Measurements from ENCODE around the gene NACAD.

Gene NACAD

GRCh38 chr7:45088146-45088701 is 545 bp downstream of the NACAD start:
- H3K4me3 ChIP-seq (ENCODE audit: low read depth, low read length), result no peak overlapping the region
- no peak for TF ChIP-seq CTCF (IDR thresholded peaks at IDR 0.05; ENCODE audit: borderline replicate concordance, insufficient read depth, low read depth, low read length)

GRCh38 chr7:45087301-45088145 is 1.2 kb downstream of the NACAD start:
- no peak for TF ChIP-seq CTCF (IDR thresholded peaks at IDR 0.05; ENCODE audit: borderline replicate concordance, insufficient read depth, low read depth, low read length)
- H3K4me3 ChIP-seq (ENCODE audit: low read depth, low read length), result no peak overlapping the region

- no peak overlapping the region for H3K4me3 ChIP-seq (ENCODE audit: low read depth, low read length)
- TF ChIP-seq CTCF (IDR thresholded peaks at IDR 0.05; ENCODE audit: borderline replicate concordance, insufficient read depth, low read depth, low read length), result no peak
Observed at GRCh38 chr7:45086331-45087065, 2.3 kb downstream of the NACAD start.

- no peak overlapping the region for H3K4me3 ChIP-seq (ENCODE audit: low read depth, low read length)
- no peak for TF ChIP-seq CTCF (IDR thresholded peaks at IDR 0.05; ENCODE audit: borderline replicate concordance, insufficient read depth, low read depth, low read length)
Observed at GRCh38 chr7:45085619-45086200, 3.1 kb downstream of the NACAD start.

- H3K4me3 ChIP-seq (ENCODE audit: low read depth, low read length), result no peak overlapping the region
- no peak for TF ChIP-seq CTCF (IDR thresholded peaks at IDR 0.05; ENCODE audit: borderline replicate concordance, insufficient read depth, low read depth, low read length)
Observed at GRCh38 chr7:45084901-45085618, 3.7 kb downstream of the NACAD start.

- no peak for TF ChIP-seq CTCF (IDR thresholded peaks at IDR 0.05; ENCODE audit: borderline replicate concordance, insufficient read depth, low read depth, low read length)
- no peak overlapping the region for H3K4me3 ChIP-seq (ENCODE audit: low read depth, low read length)
Observed at GRCh38 chr7:45084336-45084735, 4.4 kb downstream of the NACAD start.

Measured in GM12875 (cell line).